ENCODE data around the gene NFIA.

NFIA gene

GRCh38 chr1:61226791-61227567 is 144.6 kb downstream of the NFIA start:
- DNase-seq, result no peak

- DNase-seq, result no peak
Measured at GRCh38 chr1:61227857-61228550, 145.6 kb downstream of the NFIA start.

GRCh38 chr1:61230523-61230922 is 148.2 kb downstream of the NFIA start:
- DNase-seq, result no peak

GRCh38 chr1:61231795-61232194 is 149.4 kb downstream of the NFIA start:
- no peak for DNase-seq

GRCh38 chr1:61233121-61233660 is 150.8 kb downstream of the NFIA start:
- no peak for DNase-seq

GRCh38 chr1:61234587-61234919 is 152.2 kb downstream of the NFIA start:
- DNase-seq, result no peak

GRCh38 chr1:61237147-61237546 is 154.8 kb downstream of the NFIA start:
- no peak for DNase-seq

- DNase-seq, result no peak
Measured at GRCh38 chr1:61237659-61238358, 155.4 kb downstream of the NFIA start.

GRCh38 chr1:61238359-61238665 is 156.0 kb downstream of the NFIA start:
- no peak for DNase-seq

- no peak for DNase-seq
Measured at GRCh38 chr1:61240878-61241277, 158.5 kb downstream of the NFIA start.

- DNase-seq, result no peak
Measured at GRCh38 chr1:61241411-61241838, 159.1 kb downstream of the NFIA start.

- no peak for DNase-seq
Measured at GRCh38 chr1:61241973-61242381, 159.6 kb downstream of the NFIA start.

- DNase-seq, result no peak
Measured at GRCh38 chr1:61244114-61244513, 161.8 kb downstream of the NFIA start.

- no peak for DNase-seq
Measured at GRCh38 chr1:61245696-61246400, 163.5 kb downstream of the NFIA start.

GRCh38 chr1:61247051-61247825 is 164.9 kb downstream of the NFIA start:
- no peak for DNase-seq

- DNase-seq, result no peak
Measured at GRCh38 chr1:61247881-61248752, 165.8 kb downstream of the NFIA start.

GRCh38 chr1:61250933-61251332 is 168.6 kb downstream of the NFIA start:
- DNase-seq, result no peak

GRCh38 chr1:61253059-61253735 is 170.8 kb downstream of the NFIA start:
- peak; percentile 4 for DNase-seq

GRCh38 chr1:61253912-61254633 is 171.7 kb downstream of the NFIA start:
- no peak for DNase-seq

All from activated gamma-delta T cell treated with Interleukin-2 at 50 U/mL for 16 hours (primary cell).